ENCODE results near the gene TAX1BP3.

DNA sequence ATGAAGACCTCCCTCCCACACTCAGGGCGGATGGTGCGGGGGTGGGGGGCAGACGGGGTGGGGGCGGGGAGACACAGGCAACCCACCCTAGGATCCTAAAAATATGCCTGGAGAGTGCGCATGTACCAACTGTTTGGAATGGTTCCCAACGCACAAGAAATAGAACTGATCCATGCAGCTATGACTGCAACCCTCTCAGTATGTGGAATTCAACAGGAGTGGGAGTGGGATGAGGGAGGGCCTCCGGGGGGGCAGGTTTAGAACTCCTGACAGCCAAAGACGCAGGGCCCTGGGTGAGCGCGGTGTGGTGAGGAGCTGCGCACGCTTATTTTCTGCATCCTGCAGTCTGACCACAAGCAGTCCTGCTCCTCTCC is 28.7 kb upstream of the TAX1BP3 start:
- TF ChIP-seq PBX3 (CRISPR knock-in tag; IDR thresholded peaks at IDR 0.05; ENCODE audit: borderline replicate concordance) = no peak
- TF ChIP-seq RFX5 (IDR thresholded peaks at IDR 0.05; ENCODE audit: low read depth, low read length) = no peak
- TF ChIP-seq ARNTL (CRISPR knock-in tag; IDR thresholded peaks at IDR 0.05) = no peak
- TF ChIP-seq PBX2 (CRISPR knock-in tag; IDR thresholded peaks at IDR 0.05) = no peak
- TF ChIP-seq, protein P1, sequence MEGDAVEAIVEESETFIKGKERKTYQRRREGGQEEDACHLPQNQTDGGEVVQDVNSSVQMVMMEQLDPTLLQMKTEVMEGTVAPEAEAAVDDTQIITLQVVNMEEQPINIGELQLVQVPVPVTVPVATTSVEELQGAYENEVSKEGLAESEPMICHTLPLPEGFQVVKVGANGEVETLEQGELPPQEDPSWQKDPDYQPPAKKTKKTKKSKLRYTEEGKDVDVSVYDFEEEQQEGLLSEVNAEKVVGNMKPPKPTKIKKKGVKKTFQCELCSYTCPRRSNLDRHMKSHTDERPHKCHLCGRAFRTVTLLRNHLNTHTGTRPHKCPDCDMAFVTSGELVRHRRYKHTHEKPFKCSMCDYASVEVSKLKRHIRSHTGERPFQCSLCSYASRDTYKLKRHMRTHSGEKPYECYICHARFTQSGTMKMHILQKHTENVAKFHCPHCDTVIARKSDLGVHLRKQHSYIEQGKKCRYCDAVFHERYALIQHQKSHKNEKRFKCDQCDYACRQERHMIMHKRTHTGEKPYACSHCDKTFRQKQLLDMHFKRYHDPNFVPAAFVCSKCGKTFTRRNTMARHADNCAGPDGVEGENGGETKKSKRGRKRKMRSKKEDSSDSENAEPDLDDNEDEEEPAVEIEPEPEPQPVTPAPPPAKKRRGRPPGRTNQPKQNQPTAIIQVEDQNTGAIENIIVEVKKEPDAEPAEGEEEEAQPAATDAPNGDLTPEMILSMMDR (CRISPR knock-in tag; IDR thresholded peaks at IDR 0.05) = no peak
- no peak for TF ChIP-seq EZH2 (conservative IDR thresholded peaks at IDR 0.05; ENCODE audit: low read depth, low read length)
- TF ChIP-seq BHLHE40 (IDR thresholded peaks at IDR 0.05; ENCODE audit: low read length) = no peak
- TF ChIP-seq ZNF34 (CRISPR knock-in tag; IDR thresholded peaks at IDR 0.05; ENCODE audit: borderline replicate concordance) = no peak
- TF ChIP-seq HDAC6 (IDR thresholded peaks at IDR 0.05; ENCODE audit: low read depth, low read length) = no peak
- TF ChIP-seq FOXP4 (CRISPR knock-in tag; IDR thresholded peaks at IDR 0.05) = no peak
- no peak for TF ChIP-seq FUBP1 (CRISPR knock-in tag; IDR thresholded peaks at IDR 0.05; ENCODE audit: borderline replicate concordance)
- no peak for TF ChIP-seq TFDP1 (CRISPR knock-in tag; IDR thresholded peaks at IDR 0.05; ENCODE audit: borderline replicate concordance)
